GM19025 (cell line): ENCODE data around the gene ACTR1A.

ENCODE experiments used
- ATAC-seq: cut with Tn5 transposase; IDR thresholded peaks from one replicate; pipeline ENCODE4 v1.9.1; 2021; ENCODE audit warnings: mild to moderate bottlenecking, low read depth, moderate library complexity; ENCODE audit not compliant: unreplicated experiment

Gene ACTR1A

DNA sequence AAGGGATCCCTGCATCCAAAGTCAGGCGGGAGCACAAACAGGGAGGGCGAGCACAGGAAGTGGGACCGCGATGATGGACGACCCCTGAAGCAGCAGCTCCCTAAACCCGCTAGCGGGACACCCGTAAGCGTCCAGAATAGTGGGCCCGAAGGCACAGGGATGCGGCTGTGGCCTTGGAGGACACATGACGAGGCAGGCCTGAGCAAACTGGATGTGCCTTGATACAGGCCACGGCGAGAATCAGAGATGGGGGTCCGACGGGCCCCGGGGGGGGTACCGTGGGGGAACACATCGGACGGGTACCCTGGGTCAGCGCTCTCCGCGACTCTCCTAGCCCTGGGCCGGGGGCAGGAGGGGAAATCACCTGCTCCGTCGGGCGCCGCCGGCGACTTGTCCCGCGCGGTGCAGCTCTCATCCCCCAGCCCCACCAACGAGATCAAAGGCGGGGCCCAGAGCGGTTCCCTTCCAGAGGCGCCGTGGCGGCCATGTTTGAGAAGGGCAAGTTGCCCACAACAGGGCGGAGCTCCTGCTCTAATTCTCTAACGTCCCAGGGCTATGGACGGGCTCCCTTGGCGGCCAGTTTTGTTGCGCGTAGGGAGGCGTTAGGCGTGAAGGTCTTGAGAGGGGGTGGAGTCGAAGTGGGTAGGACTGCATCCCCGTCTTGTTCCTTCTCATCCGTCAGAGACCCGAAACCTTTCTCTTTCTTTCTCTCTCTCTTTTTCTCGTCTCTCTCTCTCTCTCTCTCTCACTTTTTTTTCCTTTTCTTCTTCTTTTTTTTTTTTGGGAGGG, 70.2 kb downstream of the ACTR1A start, which contains the start of gene CUEDC2:
TSS of gene CUEDC2 (minus strand) at position 413 of the 789 bp plus-strand sequence. CDS start 7,386 bp downstream, outside the sequence.
- peak; percentile 85 for ATAC-seq

GRCh38 chr10:102431452-102432124, 70.9 kb downstream of the ACTR1A start:
- ATAC-seq, result no peak

DNA sequence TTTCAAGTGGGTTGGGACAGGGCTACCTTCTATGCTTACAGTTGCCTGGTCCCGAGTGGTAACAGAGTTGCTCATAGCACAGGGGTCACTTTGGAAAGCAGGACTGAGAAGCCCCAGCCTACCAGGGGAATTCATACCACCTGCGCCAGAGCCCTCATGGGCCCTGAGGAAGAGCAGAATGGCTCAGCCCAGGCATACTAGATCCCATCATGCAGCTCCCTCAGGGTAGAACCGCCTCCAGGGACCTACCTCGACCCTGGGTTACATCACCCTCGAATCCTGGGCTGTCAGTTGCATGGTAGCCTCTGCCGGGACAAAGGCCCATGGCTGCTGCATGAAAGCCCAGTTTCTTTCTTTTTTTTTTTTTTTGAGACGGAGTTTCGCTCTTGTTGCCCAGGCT, 73.0 kb downstream of the ACTR1A start:
- no peak for ATAC-seq
